HG03159 (cell line): ENCODE results near the gene SLC6A20.

ENCODE experiments used
- ATAC-seq: cut with Tn5 transposase; IDR thresholded peaks from one replicate; pipeline ENCODE4 v1.9.1; 2021; ENCODE audit warnings: mild to moderate bottlenecking, moderate library complexity; ENCODE audit not compliant: unreplicated experiment

SLC6A20 gene

GRCh38 chr3:45795882-45796765 lies at the start of gene SLC6A20:
Gene SLC6A20 (minus strand): TSS chr3:45796536. CDS start chr3:45796419, 117 bp downstream.
- ATAC-seq = no peak

DNA sequence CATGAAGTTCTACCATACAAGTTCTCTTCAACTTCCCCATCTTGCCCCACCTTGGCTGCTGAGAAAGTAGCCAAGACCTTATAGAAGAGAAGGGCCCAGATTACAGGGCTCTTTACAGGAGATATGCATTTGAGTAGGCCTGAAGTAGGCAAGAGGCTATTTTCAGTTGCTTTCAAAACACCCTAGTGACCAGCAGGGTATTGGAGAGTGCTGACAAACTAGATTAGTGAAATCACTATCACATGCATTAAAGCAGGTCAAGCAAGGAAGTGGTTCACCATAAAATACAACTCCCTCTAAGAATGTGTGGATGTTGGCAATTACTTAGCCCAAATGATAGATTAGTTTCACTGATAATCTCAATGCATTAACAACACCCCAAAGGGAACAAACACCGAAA lies 48.3 kb upstream of the SLC6A20 start:
- no peak for ATAC-seq

DNA sequence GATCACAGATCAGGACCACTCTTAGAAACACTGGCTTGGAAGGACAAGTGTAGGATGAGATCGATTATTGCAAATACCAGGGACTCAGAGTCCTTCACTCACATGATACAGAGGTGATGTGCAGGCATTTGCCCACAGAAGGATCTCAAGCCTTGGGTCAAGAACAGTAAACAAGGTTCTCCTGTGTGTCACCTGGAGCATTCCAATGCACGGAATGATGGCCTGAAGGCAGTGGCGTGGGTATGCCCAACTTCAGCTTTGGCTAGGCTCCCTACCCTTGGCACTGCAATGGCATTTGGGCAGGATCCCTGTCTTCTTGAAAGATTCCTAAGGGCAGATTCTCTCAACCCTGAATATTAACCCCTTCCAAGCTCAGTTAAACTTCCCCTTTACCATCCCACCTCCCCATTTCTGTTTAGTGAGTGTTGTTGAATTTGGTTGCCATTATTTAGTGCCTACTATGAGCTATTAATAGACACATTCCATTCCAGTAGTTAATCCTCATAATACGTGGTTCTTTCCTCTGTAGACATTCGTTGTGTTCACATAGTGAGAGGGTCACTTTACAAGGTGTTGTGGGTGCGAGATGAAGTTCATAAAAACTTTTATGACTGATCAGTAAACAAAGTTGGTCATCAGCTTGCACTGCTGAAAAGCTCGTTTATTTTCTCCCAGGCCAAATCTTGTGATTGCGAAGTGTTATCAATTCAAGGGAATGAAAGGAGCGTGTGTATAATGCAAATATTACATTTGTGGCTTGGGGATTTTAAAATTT lies 46.7 kb upstream of the SLC6A20 start:
- ATAC-seq = no peak

GRCh38 chr3:45841757-45842491 lies 45.6 kb upstream of the SLC6A20 start, which contains the start of gene LZTFL1:
Gene LZTFL1 (minus strand): TSS chr3:45842119. CDS start chr3:45841991, 128 bp downstream.
- ATAC-seq = peak; percentile 90

DNA sequence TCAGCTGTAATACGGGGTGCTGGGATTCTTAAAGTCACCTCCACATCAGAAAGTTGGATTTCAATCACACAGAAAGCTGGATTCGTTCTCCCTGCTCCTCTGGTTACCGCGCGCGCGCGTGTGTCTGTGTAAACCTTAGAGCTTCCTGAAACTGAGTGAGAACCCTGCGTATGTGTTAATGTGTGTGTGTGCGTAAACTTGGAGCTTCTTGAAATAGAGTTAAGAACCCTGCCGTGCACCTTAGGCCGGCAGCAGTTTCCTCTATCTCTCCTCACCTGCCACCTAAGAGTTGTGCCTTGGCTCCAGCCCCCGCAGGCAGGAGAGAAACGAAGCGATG lies 45.1 kb upstream of the SLC6A20 start:
- peak; percentile 14 for ATAC-seq

GRCh38 chr3:45838466-45838865 lies 42.1 kb upstream of the SLC6A20 start:
- ATAC-seq = no peak

GRCh38 chr3:45832699-45833098 lies 36.4 kb upstream of the SLC6A20 start:
- ATAC-seq = no peak

DNA sequence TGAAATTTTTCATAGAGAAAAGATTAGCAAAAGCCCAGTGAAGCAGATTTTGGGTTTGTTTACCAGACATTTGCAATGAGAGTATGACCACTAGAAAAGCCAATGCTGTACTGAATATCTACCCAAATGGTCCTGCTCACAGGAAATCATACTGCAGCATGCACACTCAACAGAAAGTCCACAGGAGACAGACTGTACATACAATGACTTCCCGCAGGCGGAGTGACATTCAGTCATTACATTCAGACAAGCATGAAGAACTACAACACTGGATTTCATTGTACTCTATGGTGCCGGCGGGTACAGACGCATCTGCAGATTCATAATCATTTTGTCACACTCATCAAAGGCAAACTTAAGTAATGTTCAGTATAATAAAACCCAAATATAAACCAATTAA lies 33.8 kb upstream of the SLC6A20 start:
- ATAC-seq = no peak

- ATAC-seq = no peak
Measured at GRCh38 chr3:45826908-45827307, 30.6 kb upstream of the SLC6A20 start.

GRCh38 chr3:45826321-45826720 lies 30.0 kb upstream of the SLC6A20 start:
- ATAC-seq = no peak

DNA sequence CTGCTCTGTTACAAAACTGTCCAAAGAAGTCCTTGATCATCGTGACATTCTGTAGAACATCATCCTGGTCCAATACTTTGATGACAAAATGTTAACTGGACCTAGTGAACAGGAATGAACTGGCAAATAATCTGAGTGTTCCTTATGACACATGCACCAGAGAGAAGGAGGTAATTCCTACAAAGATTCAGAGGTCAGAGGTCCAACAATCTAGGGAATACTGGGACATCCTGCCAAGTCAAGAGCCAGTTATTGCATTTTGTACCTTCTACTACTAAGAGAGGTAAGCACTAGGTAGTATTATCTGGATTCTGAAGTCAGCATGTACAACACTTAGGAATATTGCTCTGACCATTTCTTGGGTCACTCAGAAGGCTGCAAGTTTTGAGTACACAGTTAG lies 24.8 kb upstream of the SLC6A20 start:
- ATAC-seq = no peak

GRCh38 chr3:45819543-45819942 lies 23.2 kb upstream of the SLC6A20 start:
- no peak for ATAC-seq

GRCh38 chr3:45817831-45818522 lies 21.6 kb upstream of the SLC6A20 start:
- ATAC-seq = no peak

DNA sequence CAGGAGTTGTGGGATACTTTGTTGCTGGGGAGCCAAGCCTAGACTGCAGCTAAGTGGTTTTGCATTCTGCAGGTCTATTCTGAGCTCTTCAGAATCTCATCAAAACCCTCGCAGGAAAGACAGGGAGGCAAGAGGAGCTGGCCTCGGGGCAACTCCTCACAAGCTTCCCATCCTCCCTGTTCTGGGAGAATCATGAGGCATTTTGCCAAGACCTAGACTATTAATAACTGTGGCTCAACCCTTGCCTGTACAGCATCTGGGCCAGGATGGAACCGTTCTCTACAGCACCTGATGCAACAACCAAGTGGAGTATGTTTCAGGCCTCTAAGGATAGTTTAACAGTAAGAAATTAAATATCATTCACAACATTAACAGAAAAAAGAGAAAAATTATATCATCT lies 20.2 kb upstream of the SLC6A20 start:
- no peak for ATAC-seq

DNA sequence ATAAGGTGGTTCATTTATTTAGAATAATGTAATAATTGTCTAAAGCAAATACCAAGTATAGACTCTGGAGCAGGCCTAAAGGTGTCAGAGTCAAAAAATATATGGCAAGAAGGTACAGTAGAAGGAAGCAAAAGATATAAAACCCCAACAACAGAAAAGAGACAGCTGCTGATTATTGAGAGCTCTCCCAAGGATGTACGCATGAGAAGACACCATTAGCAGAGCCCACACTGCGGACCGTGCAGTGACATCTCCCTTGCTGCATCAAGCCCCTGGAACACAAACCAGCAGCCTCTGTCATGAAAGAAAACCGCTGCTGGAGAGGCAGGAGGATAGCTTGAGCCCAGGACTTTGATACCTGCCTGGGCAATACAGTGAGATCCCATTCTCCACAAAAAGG lies 18.0 kb upstream of the SLC6A20 start:
- no peak for ATAC-seq

GRCh38 chr3:45807681-45808540 lies 11.6 kb upstream of the SLC6A20 start:
- ATAC-seq = no peak

- ATAC-seq = no peak
Measured at GRCh38 chr3:45807133-45807532, 10.8 kb upstream of the SLC6A20 start.

- ATAC-seq = no peak
Measured at GRCh38 chr3:45806072-45806471, 9.7 kb upstream of the SLC6A20 start.

DNA sequence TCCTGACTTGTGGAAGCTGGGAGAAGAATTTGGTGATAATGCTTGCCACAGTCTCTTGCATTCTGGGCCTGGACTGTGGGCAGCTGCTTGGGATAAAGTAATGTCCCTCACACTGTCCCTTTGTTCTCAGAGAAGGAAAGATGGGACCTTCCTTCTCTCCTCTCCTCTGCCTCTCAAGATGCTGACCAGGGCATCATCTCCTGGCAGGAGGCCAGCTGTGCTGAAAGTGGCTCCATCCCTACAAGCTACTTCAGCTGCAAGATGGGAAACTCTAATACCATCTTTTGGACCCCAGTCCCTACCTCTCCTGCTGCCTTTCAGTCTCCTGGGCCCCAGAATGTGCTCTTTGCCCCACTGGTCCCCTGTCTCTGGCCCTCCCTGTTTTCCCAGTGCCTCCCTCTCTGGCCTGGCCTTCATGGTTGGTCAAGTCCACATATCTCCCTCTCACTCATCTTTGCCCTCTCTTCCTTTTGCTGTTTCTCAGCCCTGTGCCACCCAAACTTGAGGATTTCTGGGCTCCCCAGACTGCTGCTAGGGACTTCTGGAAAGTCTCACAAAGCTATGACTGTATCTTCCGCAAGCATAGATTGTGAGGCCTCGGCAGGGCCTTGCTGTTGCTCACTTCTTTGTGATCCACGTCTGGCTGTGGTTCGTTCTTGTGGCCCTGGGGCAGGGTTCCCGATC lies 7.1 kb upstream of the SLC6A20 start:
- no peak for ATAC-seq
